HepG2 (cell line): Measurements from ENCODE around the gene FAM83G. TPM values are rescaled to one million over a fixed set of nuclear protein-coding genes. Genes with fewer than 3 reads are reported as not detected.

Experiments
- ATAC-seq: fragments of 200-7000 bp; cut with Tn5 transposase; 3 replicates; pipeline ENCODE4 v1.9.1; 2020; ENCODE audit warnings: mild to moderate bottlenecking, moderate library complexity
- BruUV-seq: library from RNA; stranded (reverse); fragments of 400-500 nt; replicated peaks from 2 replicates; lab custom pipeline; 2021; lab: Mats Ljungman, UMichigan
- CTCF ChIA-PET: fragments of 300-600 bp; formaldehyde crosslinking; extraction: SDS; loops from one replicate; lab custom pipeline; 2021; ENCODE audit warnings: low total read pairs, inconsistent platforms, low intra/inter-chr PET ratio; lab: Yijun Ruan, JAX
- POLR2A ChIA-PET: fragments of 350-600 bp; sonication (Branson Sonifier 250); formaldehyde crosslinking; loops from one replicate; lab custom pipeline; 2020; ENCODE audit warnings: antibody characterized with exemption, inconsistent platforms; lab: Yijun Ruan, JAX
- DNase-seq: peaks from one replicate; pipeline ENCODE4 v3.0.0-alpha.2; 2015; ENCODE audit warnings: low spot score
- FAIRE-seq: peaks from 3 replicates; lab custom pipeline; 2011; peaks lifted over from hg19 to GRCh38; lab: Jason Lieb, UNC
- H2AFZ ChIP-seq: one replicate; pipeline ENCODE4 v1.6.1; 2011; ENCODE audit warnings: low read length, inconsistent platforms
- H3K27ac ChIP-seq: fragments of 300-600 bp; 3 replicates; pipeline ENCODE4 v1.8.0; 2011; ENCODE audit warnings: mixed run types, mild to moderate bottlenecking, mixed read lengths, low read length, inconsistent platforms; ENCODE audit not compliant: insufficient read depth; ENCODE audit errors: extremely low read length
- H3K27me3 ChIP-seq, 2 experiments: fragments of 200-600 bp in 1 of 2; 2 replicates in 1 of 2; 3 replicates in 1 of 2; pipeline versions ENCODE4 v1.6.0 to v1.8.0; 2011; ENCODE audit warnings: low read length in 2 of 2, mild to moderate bottlenecking in 2 of 2, moderate library complexity in 2 of 2, inconsistent platforms in 1 of 2; ENCODE audit not compliant: insufficient read depth in 2 of 2, control insufficient read depth in 1 of 2
- H3K36me3 ChIP-seq, 2 experiments: fragments of 200-600 bp in 1 of 2; replicated peaks in 1 of 2; 2 replicates in 1 of 2; 3 replicates in 1 of 2; pipeline versions ENCODE4 v1.5.1 to v1.8.0; 2011; ENCODE audit warnings: low read length in 2 of 2, inconsistent platforms in 1 of 2; ENCODE audit not compliant: insufficient read depth in 2 of 2, control insufficient read depth in 1 of 2
- H3K4me1 ChIP-seq: 2 replicates; pipeline ENCODE4 v1.5.1; 2012; ENCODE audit warnings: low read length, inconsistent platforms; ENCODE audit not compliant: insufficient read depth
- H3K4me2 ChIP-seq: 2 replicates; pipeline ENCODE4 v1.6.0; 2011; ENCODE audit warnings: low read depth, low read length, inconsistent platforms
- H3K4me3 ChIP-seq, 3 experiments: fragments of 200-600 bp in 1 of 3; sonication (generic), shearing (Covaris generic) in 1 of 3; replicated peaks in 1 of 3; 2 replicates each; pipeline ENCODE4 v1.5.1; 2011 to 2016; ENCODE audit warnings: low read length in 3 of 3, inconsistent platforms in 2 of 3, low read depth in 2 of 3, mild to moderate bottlenecking in 2 of 3, control low read depth in 1 of 3, mixed read lengths in 1 of 3; ENCODE audit not compliant: insufficient read depth in 1 of 3
- H3K79me2 ChIP-seq: one replicate; pipeline ENCODE4 v1.6.1; 2011; ENCODE audit warnings: low read length, inconsistent platforms; ENCODE audit not compliant: insufficient read depth
- H3K9ac ChIP-seq: 2 replicates; pipeline ENCODE4 v1.6.0; 2011; ENCODE audit warnings: mild to moderate bottlenecking, low read depth, low read length, inconsistent platforms; ENCODE audit not compliant: insufficient read depth
- H3K9me3 ChIP-seq: 2 replicates; pipeline ENCODE4 v1.5.1; 2012; ENCODE audit warnings: mild to moderate bottlenecking, low read length
- H4K20me1 ChIP-seq: 2 replicates; pipeline ENCODE4 v1.6.0; 2011; ENCODE audit warnings: inconsistent platforms, mild to moderate bottlenecking, low read length, moderate library complexity; ENCODE audit not compliant: insufficient read depth
- ERF ChIP-seq: IDR thresholded peaks from 2 replicates; pipeline ENCODE4 v1.6.1; 2018; ENCODE audit warnings: missing biosample characterization, missing genetic modification reagents
- GRHL1 ChIP-seq: sonication (generic); formaldehyde crosslinking; conservative IDR thresholded peaks from 2 replicates; pipeline ENCODE4 v1.8.0; 2022; ENCODE audit warnings: missing genetic modification reagents
- HOXA5 ChIP-seq: sonication (generic); formaldehyde crosslinking; IDR thresholded peaks from 2 replicates; pipeline ENCODE4 v1.4.0; 2020; ENCODE audit warnings: missing genetic modification reagents
- RAD51 ChIP-seq: fragments of 450-650 bp; IDR thresholded peaks from 2 replicates; pipeline ENCODE4 v1.6.1; 2016; ENCODE audit warnings: borderline replicate concordance
- SALL2 ChIP-seq: sonication (generic); formaldehyde crosslinking; IDR thresholded peaks from 2 replicates; pipeline ENCODE4 v1.8.1; 2023; ENCODE audit warnings: mild to moderate bottlenecking, missing genetic modification reagents, inconsistent platforms
- SMAD9 ChIP-seq: sonication (generic); formaldehyde crosslinking; IDR thresholded peaks from 2 replicates; pipeline ENCODE4 v1.5.1; 2020; ENCODE audit warnings: mild to moderate bottlenecking, missing genetic modification reagents
- U2AF1 ChIP-seq: fragments of 200-400 bp; formaldehyde crosslinking; optimal IDR thresholded peaks from 2 replicates; pipeline ENCODE3; 2017; ENCODE audit warnings: mild to moderate bottlenecking, low read depth, low read length
- ZBTB4 ChIP-seq: sonication (generic); formaldehyde crosslinking; IDR thresholded peaks from 2 replicates; pipeline ENCODE4 v1.4.0; 2020; ENCODE audit warnings: missing genetic modification reagents, mild to moderate bottlenecking, borderline replicate concordance
- ZNF160 ChIP-seq: sonication (generic); formaldehyde crosslinking; IDR thresholded peaks from 2 replicates; pipeline ENCODE4 v1.8.0; 2022; ENCODE audit warnings: mild to moderate bottlenecking, inconsistent platforms, missing genetic modification reagents
- ZNF326 ChIP-seq: sonication (generic); formaldehyde crosslinking; IDR thresholded peaks from 2 replicates; pipeline ENCODE4 v1.4.0; 2020; ENCODE audit warnings: missing genetic modification reagents, borderline replicate concordance
- ZNF605 ChIP-seq: sonication (generic); formaldehyde crosslinking; IDR thresholded peaks from 2 replicates; pipeline ENCODE4 v1.8.0; 2022; ENCODE audit warnings: mild to moderate bottlenecking, missing genetic modification reagents
- ZNF761 ChIP-seq: sonication (generic); formaldehyde crosslinking; conservative IDR thresholded peaks from 2 replicates; pipeline ENCODE4 v1.4.0; 2020; ENCODE audit warnings: mild to moderate bottlenecking, missing genetic modification reagents
- ZNF816 ChIP-seq: sonication (generic); formaldehyde crosslinking; IDR thresholded peaks from 2 replicates; pipeline ENCODE4 v1.8.0; 2022; ENCODE audit warnings: missing genetic modification reagents, mild to moderate bottlenecking, borderline replicate concordance
- whole genome bisulfite sequencing: methylation state at CpG from one replicate; pipeline ENCODE4 v1.1.6; 2017; ENCODE audit warnings: low lambda C conversion rate; 5-methylcytosine and 5-hydroxymethylcytosine counted together
- in situ Hi-C: cut with HindIII; loops from 2 replicates; pipeline ENCODE4 v1.10.0; 2017; ENCODE audit warnings: low pct_unique_long_range_greater_than_20kb; ENCODE audit not compliant: extremely low pct_ligation_motif_present
- intact Hi-C: fragments of 100-400 bp; cut with micrococcal nuclease; formaldehyde crosslinking; loops from one replicate; pipeline ENCODE4 v1.10.0; 2022; ENCODE audit not compliant: unreplicated experiment
- polyA plus RNA-seq, 8 experiments: library from polyadenylated mRNA; depleted of rRNA in 3 of 8; stranded (reverse) in 7 of 8; unstranded in 1 of 8; fragments of >200 nt; fragmentation: Illumina TruSeq in 4 of 8; extraction: Trizol in 4 of 8; gene quantifications; 2 replicates each; pipeline versions ENCODE4 v1.2.1 to v1.2.3, GENCODE V29; 2011 to 2016; ENCODE audit warnings: low read depth in 4 of 8, missing spikeins in 1 of 8, mixed read lengths in 1 of 8; ENCODE audit not compliant: insufficient read depth in 1 of 8
- total RNA-seq, 5 experiments: library from RNA; depleted of rRNA; stranded (reverse); fragments of >200 nt; fragmentation: Illumina TruSeq; extraction: Trizol; gene quantifications; 2 replicates each; pipeline ENCODE4 v1.2.3, GENCODE V29; 2016; ENCODE audit warnings: low read depth in 1 of 5
- TF ChIP-seq, protein P1 (sequence below): sonication (generic); formaldehyde crosslinking; IDR thresholded peaks from 2 replicates; pipeline ENCODE4 v1.5.1; 2020; ENCODE audit warnings: mild to moderate bottlenecking, missing genetic modification reagents, borderline replicate concordance
- TF ChIP-seq, protein P2 (sequence below): sonication (generic); formaldehyde crosslinking; IDR thresholded peaks from 2 replicates; pipeline ENCODE4 v1.5.1; 2020; ENCODE audit warnings: mild to moderate bottlenecking, missing genetic modification reagents, moderate library complexity

FAM83G gene
- total and polyA plus RNA-seq, 2 of the 13 experiments (the other 11 are each of a cell fraction or from before 2014, with no cell fraction given) = 13.7 to 18.6 TPM

- no peak for TF ChIP-seq ZBTB4 (CRISPR knock-in tag)
- no peak for TF ChIP-seq ZNF160 (CRISPR knock-in tag)
- TF ChIP-seq, protein P1, sequence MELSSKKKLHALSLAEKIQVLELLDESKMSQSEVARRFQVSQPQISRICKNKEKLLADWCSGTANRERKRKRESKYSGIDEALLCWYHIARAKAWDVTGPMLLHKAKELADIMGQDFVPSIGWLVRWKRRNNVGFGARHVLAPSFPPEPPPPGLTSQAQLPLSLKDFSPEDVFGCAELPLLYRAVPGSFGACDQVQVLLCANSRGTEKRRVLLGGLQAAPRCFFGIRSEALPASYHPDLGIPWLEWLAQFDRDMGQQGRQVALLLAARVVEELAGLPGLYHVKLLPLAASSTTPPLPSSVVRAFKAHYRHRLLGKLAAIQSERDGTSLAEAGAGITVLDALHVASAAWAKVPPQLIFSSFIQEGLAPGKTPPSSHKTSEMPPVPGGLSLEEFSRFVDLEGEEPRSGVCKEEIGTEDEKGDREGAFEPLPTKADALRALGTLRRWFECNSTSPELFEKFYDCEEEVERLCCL (CRISPR knock-in tag) = no peak
- TF ChIP-seq HOXA5 = no peak
These were observed 9.3 kb downstream of the FAM83G start (continued) for GRCh38 chr17:18995220-18995619.

DNA sequence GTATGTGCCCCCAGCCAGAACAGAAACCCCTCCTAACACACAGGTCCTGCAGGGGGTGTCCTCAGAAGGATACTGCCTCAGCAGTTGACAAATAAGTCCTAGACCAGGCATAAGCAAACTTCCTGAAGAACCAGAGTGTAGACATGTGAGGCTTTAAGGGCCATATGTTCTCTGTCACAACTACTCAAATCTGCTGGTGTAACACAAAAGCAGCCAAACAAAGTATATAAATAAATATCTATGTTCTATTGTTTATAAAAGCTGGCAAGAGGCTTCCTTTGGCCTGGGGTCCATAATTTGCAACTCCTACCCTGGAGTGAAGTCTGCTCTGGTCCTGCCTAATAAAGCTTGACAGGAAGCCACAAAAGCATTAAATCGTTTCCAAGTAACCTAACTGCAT is 9.9 kb downstream of the FAM83G start:
- peaks cover 18% of the 10 kb centered on the region for H3K4me1 ChIP-seq
- H3K9ac ChIP-seq = no peak overlapping the region
- no peak overlapping the region for H3K27ac ChIP-seq
- no peak for ATAC-seq
- POLR2A ChIA-PET = no interaction called here
- no peak overlapping the region for H2AFZ ChIP-seq
- in situ Hi-C loops = no loop called here
- 92% methylated on average over 1 of the region's 1 CpG for WGBS
- no peaks in the 10 kb centered on the region for H3K9me3 ChIP-seq
- peaks cover 9 to 67% of the 10 kb centered on the region in 2 experiments; a peak in 4 of 5 replicates for H3K36me3 ChIP-seq
- H3K79me2 ChIP-seq = peaks cover 57% of the 10 kb centered on the region
- FAIRE-seq = no peak
- no peak overlapping the region for H3K4me3 ChIP-seq
- no peak overlapping the region for H3K4me2 ChIP-seq
- CTCF ChIA-PET = no interaction called here
- BruUV-seq = no TSS peak
- no peak for DNase-seq
- peaks cover 3% of the 10 kb centered on the region; the same call in 1 of the 2 replicates for H4K20me1 ChIP-seq
- intact Hi-C loops = no loop called here
- no peaks in the 10 kb centered on the region for H3K27me3 ChIP-seq
- TF ChIP-seq U2AF1 = no peak
- TF ChIP-seq SALL2 (CRISPR knock-in tag) = no peak
- TF ChIP-seq RAD51 = no peak
- no peak for TF ChIP-seq GRHL1
- no peak for TF ChIP-seq ERF (CRISPR knock-in tag)
- TF ChIP-seq ZNF605 (CRISPR knock-in tag) = no peak
- TF ChIP-seq ZNF816 (CRISPR knock-in tag) = no peak
- TF ChIP-seq SMAD9 (CRISPR knock-in tag) = no peak
- TF ChIP-seq, protein P2, sequence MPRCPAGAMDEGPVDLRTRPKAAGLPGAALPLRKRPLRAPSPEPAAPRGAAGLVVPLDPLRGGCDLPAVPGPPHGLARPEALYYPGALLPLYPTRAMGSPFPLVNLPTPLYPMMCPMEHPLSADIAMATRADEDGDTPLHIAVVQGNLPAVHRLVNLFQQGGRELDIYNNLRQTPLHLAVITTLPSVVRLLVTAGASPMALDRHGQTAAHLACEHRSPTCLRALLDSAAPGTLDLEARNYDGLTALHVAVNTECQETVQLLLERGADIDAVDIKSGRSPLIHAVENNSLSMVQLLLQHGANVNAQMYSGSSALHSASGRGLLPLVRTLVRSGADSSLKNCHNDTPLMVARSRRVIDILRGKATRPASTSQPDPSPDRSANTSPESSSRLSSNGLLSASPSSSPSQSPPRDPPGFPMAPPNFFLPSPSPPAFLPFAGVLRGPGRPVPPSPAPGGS (CRISPR knock-in tag) = no peak
- TF ChIP-seq ZNF326 = no peak
- TF ChIP-seq ZNF761 (CRISPR knock-in tag) = no peak
